Naive thymus-derived CD4-positive, alpha-beta T cell (primary cell): ENCODE measurements around the gene CALN1. TPM values are rescaled to one million over a fixed set of nuclear protein-coding genes. Genes with fewer than 3 reads are reported as not detected.

Experiments used
- ATAC-seq: fragments of 150-1000 bp; cut with Tn5 transposase; 2 replicates; pipeline ENCODE4 v1.10.0; 2021; ENCODE audit warnings: mild to moderate bottlenecking, moderate library complexity
- CTCF ChIA-PET: fragments of 350-600 bp; sonication (Branson Sonifier 250); formaldehyde crosslinking; loops from one replicate; lab custom pipeline; 2021; ENCODE audit warnings: antibody characterized with exemption; lab: Charles Lee
- POLR2A ChIA-PET: fragments of 350-600 bp; sonication (Branson Sonifier 250); formaldehyde crosslinking; loops from one replicate; lab custom pipeline; 2021; ENCODE audit warnings: antibody characterized with exemption, inconsistent platforms; lab: Charles Lee
- DNase-seq, 9 donors: peaks; one replicate each; pipeline versions ENCODE4 v3.0.0 to v3.0.0-alpha.2; 2020 to 2022; ENCODE audit warnings: mixed read lengths in 1 of 9
- H3K27ac ChIP-seq: one replicate; pipeline ENCODE4 v1.7.0; 2013; ENCODE audit warnings: mild to moderate bottlenecking, low read depth, low read length, moderate library complexity
- H3K27me3 ChIP-seq, 2 donors: one replicate each; pipeline ENCODE4 v1.7.0; 2013; ENCODE audit warnings: low read length in 2 of 2, mild to moderate bottlenecking in 2 of 2, moderate library complexity in 2 of 2; ENCODE audit not compliant: control insufficient read depth in 2 of 2, insufficient read depth in 2 of 2
- H3K36me3 ChIP-seq, 3 experiments: 1 replicate in 2 of 3; 2 replicates in 1 of 3; pipeline ENCODE4 v1.7.0; 2013; ENCODE audit warnings: low read length in 3 of 3, mild to moderate bottlenecking in 3 of 3, moderate library complexity in 1 of 3; ENCODE audit not compliant: insufficient read depth in 3 of 3, control insufficient read depth in 2 of 3
- H3K4me1 ChIP-seq, 2 donors: one replicate each; pipeline ENCODE4 v1.7.0; 2013; ENCODE audit warnings: low read length in 2 of 2, mild to moderate bottlenecking in 2 of 2, moderate library complexity in 1 of 2; ENCODE audit not compliant: control insufficient read depth in 2 of 2, insufficient read depth in 2 of 2
- H3K4me3 ChIP-seq: 2 replicates; pipeline ENCODE4 v1.7.0; 2013; ENCODE audit warnings: mild to moderate bottlenecking, low read length
- H3K9me3 ChIP-seq, 3 experiments: 1 replicate in 2 of 3; 2 replicates in 1 of 3; pipeline ENCODE4 v1.7.0; 2013; ENCODE audit warnings: low read length in 3 of 3; ENCODE audit not compliant: control insufficient read depth in 2 of 3
- H3K27ac Mint-ChIP-seq, 9 donors: one replicate each; pipeline ENCODE4 v1.8.0; 2020 to 2022; ENCODE audit warnings: mixed read lengths in 9 of 9, mild to moderate bottlenecking in 8 of 9, moderate library complexity in 5 of 9, inconsistent platforms in 2 of 9
- H3K27me3 Mint-ChIP-seq, 5 donors: one replicate each; pipeline ENCODE4 v1.8.0; 2021 to 2022; ENCODE audit warnings: mixed read lengths in 5 of 5, mild to moderate bottlenecking in 1 of 5
- H3K36me3 Mint-ChIP-seq, 5 donors: one replicate each; pipeline ENCODE4 v1.8.0; 2020 to 2022; ENCODE audit warnings: mixed read lengths in 5 of 5, mild to moderate bottlenecking in 3 of 5, inconsistent platforms in 1 of 5
- H3K4me1 Mint-ChIP-seq, 7 donors: one replicate each; pipeline ENCODE4 v1.8.0; 2020 to 2022; ENCODE audit warnings: mixed read lengths in 7 of 7, mild to moderate bottlenecking in 3 of 7, inconsistent platforms in 1 of 7
- H3K4me3 Mint-ChIP-seq, 10 donors: one replicate each; pipeline ENCODE4 v1.8.0; 2020 to 2022; ENCODE audit warnings: mild to moderate bottlenecking in 10 of 10, mixed read lengths in 10 of 10, moderate library complexity in 6 of 10, inconsistent platforms in 2 of 10
- H3K9me3 Mint-ChIP-seq, 11 donors: one replicate each; pipeline ENCODE4 v1.8.0; 2020 to 2022; ENCODE audit warnings: mixed read lengths in 11 of 11, mild to moderate bottlenecking in 4 of 11, inconsistent platforms in 1 of 11, moderate library complexity in 1 of 11
- intact Hi-C, 2 donors: fragments of 100-400 bp; cut with micrococcal nuclease; formaldehyde crosslinking; loops; one replicate each; pipeline ENCODE4 v1.15.1; 2023
- polyA plus RNA-seq, 2 donors: library from polyadenylated mRNA; unstranded; fragments of 300-500 nt; fragmentation: Illumina TruSeq; gene quantifications; one replicate each; pipeline ENCODE4 v1.2.3, GENCODE V29; 2021
- total RNA-seq, 6 experiments: library from RNA in 5 of 6; stranded (reverse) in 5 of 6; gene quantifications; 1 replicate in 5 of 6; 2 replicates in 1 of 6; pipeline ENCODE4 v1.2.3 and lab custom pipeline; 2021 to 2026

Gene CALN1
- total and polyA plus RNA-seq, 7 experiments from 2014 or later: 0.03 to 0.17 TPM; not detected in 5

DNA sequence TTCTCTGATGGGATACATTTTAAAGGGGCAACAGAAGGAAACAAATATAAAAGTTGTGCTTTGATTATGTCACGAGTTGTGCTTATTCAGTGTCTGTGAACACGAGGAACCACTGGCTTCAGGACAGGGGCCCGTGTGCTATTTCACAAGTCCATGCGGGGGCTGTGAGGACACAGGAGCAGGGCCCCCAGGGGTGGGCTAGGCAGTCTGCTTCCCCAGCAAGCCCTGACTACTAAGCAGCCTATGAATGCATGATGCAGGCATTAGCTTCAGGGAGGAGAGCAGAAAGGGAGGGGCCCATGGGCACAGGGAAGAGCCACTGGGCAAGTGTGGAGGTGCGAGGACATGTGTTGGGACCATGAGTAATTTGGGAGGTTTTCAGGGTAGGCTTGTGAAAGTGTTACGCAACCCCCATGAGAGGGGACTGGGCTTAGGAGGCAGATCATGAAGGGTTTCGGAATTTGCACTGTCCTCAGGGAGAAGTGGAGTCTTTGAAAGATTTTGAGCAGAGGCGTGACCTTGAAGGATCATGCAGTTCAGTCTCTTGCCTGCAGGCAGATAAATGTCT lies 424.9 kb downstream of the CALN1 start:
- H3K9me3 Mint-ChIP-seq: peaks cover 0 to 20% (median 4%) of the 10 kb centered on the region in 11 donors
- Histone ChIP-seq H3K27me3 (no peaks in the 10 kb centered on the region), H3K27ac (no peak overlapping the region), H3K4me3 (no peak overlapping the region), H3K4me1 (no peaks in the 10 kb centered on the region), H3K36me3 (no peaks in the 10 kb centered on the region), H3K9me3 (no peaks in the 10 kb centered on the region)
- H3K4me3 Mint-ChIP-seq: no peak overlapping the region
- H3K36me3 Mint-ChIP-seq: peaks cover 0 to 4% (median 0%) of the 10 kb centered on the region in 5 donors
- no peak for DNase-seq
- H3K27ac Mint-ChIP-seq: peak overlapping the region in 1 of 9 donors; percentile 44
- ChIA-PET POLR2A (no interaction called here), CTCF (no interaction called here)
- no peak for ATAC-seq
- intact Hi-C loops: no loop called here
- H3K4me1 Mint-ChIP-seq: peaks cover 0 to 4% (median 0%) of the 10 kb centered on the region in 7 donors
- H3K27me3 Mint-ChIP-seq: peaks cover 0 to 12% (median 0%) of the 10 kb centered on the region in 5 donors

DNA sequence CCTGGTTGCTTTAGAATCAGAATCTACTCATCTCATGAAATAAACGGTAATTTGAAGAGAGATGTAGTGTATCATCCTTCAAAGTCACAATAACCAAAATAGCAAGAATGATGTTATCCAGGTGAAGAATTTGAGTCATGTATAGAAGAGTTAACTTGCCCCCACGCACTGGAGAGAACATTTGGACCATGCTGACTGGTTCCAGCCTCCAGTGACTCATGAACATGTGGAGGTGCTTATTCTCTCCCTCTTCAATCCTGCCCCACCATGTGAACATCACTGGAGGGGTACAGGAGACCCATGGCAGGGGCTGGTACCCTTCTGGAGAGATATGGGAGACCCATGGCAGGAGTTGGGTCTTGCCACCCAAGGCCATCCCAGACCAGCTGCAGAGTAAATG lies 427.8 kb downstream of the CALN1 start:
- Mint-ChIP-seq H3K36me3 (peaks cover 0 to 4% (median 0%) of the 10 kb centered on the region in 5 donors), H3K9me3 (peaks cover 0 to 16% (median 6%) of the 10 kb centered on the region in 11 donors), H3K27ac (no peak overlapping the region), H3K27me3 (peaks cover 0 to 13% (median 0%) of the 10 kb centered on the region in 5 donors), H3K4me1 (peaks cover 0 to 4% (median 0%) of the 10 kb centered on the region in 7 donors), H3K4me3 (no peak overlapping the region)
- H3K36me3 ChIP-seq: no peaks in the 10 kb centered on the region
- H3K9me3 ChIP-seq: no peaks in the 10 kb centered on the region
- H3K4me1 ChIP-seq: no peaks in the 10 kb centered on the region
- ChIA-PET POLR2A (no interaction called here), CTCF (no interaction called here)
- no peak overlapping the region for H3K27ac ChIP-seq
- H3K4me3 ChIP-seq: no peak overlapping the region
- DNase-seq (no peak), ATAC-seq (no peak)
- H3K27me3 ChIP-seq: no peaks in the 10 kb centered on the region
- intact Hi-C loops: no loop called here

DNA sequence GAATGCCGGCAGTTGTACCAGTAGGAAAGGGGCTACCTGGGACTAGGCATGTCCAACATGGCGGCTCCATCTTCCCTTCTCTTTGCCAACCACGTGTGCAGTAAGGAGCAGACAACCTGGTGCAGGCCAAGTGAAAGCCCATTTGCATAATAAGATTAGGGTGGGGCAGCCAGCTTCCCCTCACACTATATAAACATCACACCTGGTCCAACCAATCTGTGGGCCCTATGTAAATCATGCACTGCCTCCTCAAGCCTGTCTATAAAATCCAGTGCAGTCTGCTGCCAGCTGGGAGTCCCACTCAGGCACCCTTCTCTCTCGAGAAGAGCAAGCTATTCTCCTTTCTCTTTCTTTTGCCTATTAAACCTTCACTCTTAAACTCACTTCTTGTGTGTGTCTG lies 429.3 kb downstream of the CALN1 start:
- no peak overlapping the region for H3K4me3 Mint-ChIP-seq
- DNase-seq (no peak), ATAC-seq (no peak)
- Histone ChIP-seq H3K4me1 (no peaks in the 10 kb centered on the region), H3K4me3 (no peak overlapping the region), H3K27me3 (no peaks in the 10 kb centered on the region), H3K27ac (no peak overlapping the region), H3K36me3 (no peaks in the 10 kb centered on the region), H3K9me3 (no peaks in the 10 kb centered on the region)
- H3K27ac Mint-ChIP-seq: no peak overlapping the region
- ChIA-PET POLR2A (no interaction called here), CTCF (no interaction called here)
- H3K4me1 Mint-ChIP-seq: peaks cover 0 to 2% (median 0%) of the 10 kb centered on the region in 7 donors
- H3K9me3 Mint-ChIP-seq: peaks cover 0 to 19% (median 4%) of the 10 kb centered on the region in 11 donors
- peaks cover 0 to 1% (median 0%) of the 10 kb centered on the region in 5 donors for H3K36me3 Mint-ChIP-seq
- intact Hi-C loops: no loop called here
- H3K27me3 Mint-ChIP-seq: peaks cover 0 to 13% (median 0%) of the 10 kb centered on the region in 5 donors

DNA sequence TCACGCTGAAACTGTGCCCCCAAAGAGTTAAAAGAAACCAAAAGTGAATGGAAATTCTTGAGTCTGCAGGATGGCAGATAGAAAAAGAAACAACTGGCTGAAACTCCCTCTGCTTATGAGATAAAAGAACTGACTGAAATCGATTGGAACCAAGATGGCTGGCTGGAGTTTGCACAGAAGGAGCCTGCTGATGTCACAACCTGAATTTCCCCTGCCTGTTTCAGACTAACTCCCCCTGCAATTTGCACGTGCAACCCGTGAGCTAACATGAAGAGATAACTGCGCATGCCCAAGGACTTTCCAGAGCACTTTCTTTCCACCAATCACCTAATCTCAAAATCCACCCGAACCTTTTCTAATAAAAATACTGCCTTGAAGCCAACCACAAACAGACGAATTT lies 435.5 kb downstream of the CALN1 start:
- CTCF ChIA-PET: no interaction called here
- no peaks in the 10 kb centered on the region for H3K36me3 Mint-ChIP-seq
- Histone ChIP-seq H3K27ac (no peak overlapping the region), H3K4me3 (no peak overlapping the region), H3K9me3 (no peaks in the 10 kb centered on the region), H3K27me3 (no peaks in the 10 kb centered on the region), H3K36me3 (no peaks in the 10 kb centered on the region), H3K4me1 (no peaks in the 10 kb centered on the region)
- H3K27ac Mint-ChIP-seq: peak overlapping the region in 1 of 9 donors; percentile 1
- no peaks in the 10 kb centered on the region for H3K4me1 Mint-ChIP-seq
- DNase-seq: peak in 1 of 9 donors; percentile 7
- no peak for ATAC-seq
- POLR2A ChIA-PET: no interaction called here
- intact Hi-C loops: no loop called here
- H3K27me3 Mint-ChIP-seq: peaks cover 0 to 5% (median 0%) of the 10 kb centered on the region in 5 donors
- H3K9me3 Mint-ChIP-seq: peaks cover 0 to 12% (median 0%) of the 10 kb centered on the region in 11 donors
- H3K4me3 Mint-ChIP-seq: peak overlapping the region in 1 of 10 donors; percentile 8

DNA sequence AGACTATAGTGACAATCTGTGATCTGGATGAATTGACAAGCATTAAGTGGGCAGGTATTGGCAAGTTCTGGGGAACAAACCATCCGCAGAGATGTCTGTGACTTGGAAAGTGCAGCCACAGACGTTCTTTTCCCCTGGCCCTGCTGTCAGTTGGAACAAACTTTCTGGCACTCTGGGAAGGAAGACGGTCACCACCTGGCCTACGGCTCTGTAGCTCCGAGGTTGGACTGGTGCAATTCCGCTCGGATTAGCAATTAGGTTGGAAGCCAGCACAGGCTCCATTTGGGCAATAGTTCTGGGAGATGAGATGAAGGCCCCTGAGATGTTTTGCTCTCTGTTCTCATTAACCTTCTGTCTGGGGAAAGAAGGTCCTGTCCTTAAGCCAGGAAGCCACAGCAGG lies 437.5 kb downstream of the CALN1 start:
- Mint-ChIP-seq H3K36me3 (no peaks in the 10 kb centered on the region), H3K4me1 (no peaks in the 10 kb centered on the region), H3K9me3 (peaks cover 0 to 5% (median 0%) of the 10 kb centered on the region in 11 donors), H3K27ac (no peak overlapping the region), H3K27me3 (no peaks in the 10 kb centered on the region), H3K4me3 (no peak overlapping the region)
- H3K27ac ChIP-seq: no peak overlapping the region
- no peaks in the 10 kb centered on the region for H3K36me3 ChIP-seq
- H3K4me1 ChIP-seq: no peaks in the 10 kb centered on the region
- H3K4me3 ChIP-seq: no peak overlapping the region
- no peaks in the 10 kb centered on the region for H3K9me3 ChIP-seq
- CTCF ChIA-PET: no interaction called here
- no peak for DNase-seq
- intact Hi-C loops: no loop called here
- ATAC-seq: no peak
- POLR2A ChIA-PET: no interaction called here
- H3K27me3 ChIP-seq: no peaks in the 10 kb centered on the region

DNA sequence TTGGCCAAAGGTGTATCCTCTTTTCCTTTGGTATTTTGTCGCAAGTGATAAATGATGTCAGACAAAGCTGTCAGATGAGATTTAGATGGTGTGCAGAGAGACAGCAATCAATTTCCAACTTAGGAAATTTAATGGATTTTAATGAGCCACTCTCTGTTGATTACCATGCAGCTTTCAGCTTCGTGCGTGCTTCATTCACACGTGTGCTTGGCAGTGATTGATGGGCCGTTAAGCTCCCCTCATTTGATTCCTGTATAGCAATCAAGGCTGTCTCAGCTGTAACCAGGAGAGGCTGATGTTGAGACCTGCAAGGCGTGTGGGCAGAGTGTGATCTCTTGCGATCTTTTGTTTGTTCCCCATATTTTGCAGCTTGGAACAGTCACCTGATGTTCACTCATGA lies 439.6 kb downstream of the CALN1 start:
- H3K27me3 ChIP-seq: no peaks in the 10 kb centered on the region
- no peak for ATAC-seq
- H3K9me3 Mint-ChIP-seq: peaks cover 0 to 9% (median 0%) of the 10 kb centered on the region in 11 donors

DNA sequence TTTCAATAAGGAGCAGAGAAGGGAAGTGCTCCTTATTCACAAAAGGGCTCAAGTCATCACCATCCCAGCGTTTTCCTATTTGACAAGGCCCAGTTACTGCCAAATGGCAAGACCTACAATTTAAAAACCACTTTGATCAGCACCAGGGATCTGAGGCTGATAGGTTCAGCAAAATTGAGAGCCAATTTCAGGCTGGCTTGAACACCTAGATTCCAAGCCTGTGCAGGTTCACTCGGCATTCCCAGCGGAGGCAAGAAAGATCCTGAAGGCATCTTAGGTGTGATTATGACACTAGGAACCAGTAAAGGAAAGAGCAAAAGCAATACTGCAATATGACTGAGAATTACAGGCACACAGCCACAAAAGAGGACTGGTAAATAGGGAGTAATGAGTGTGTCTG lies 441.4 kb downstream of the CALN1 start:
- DNase-seq: no peak
- CTCF ChIA-PET: no interaction called here
- Mint-ChIP-seq H3K4me1 (no peaks in the 10 kb centered on the region), H3K36me3 (no peaks in the 10 kb centered on the region), H3K9me3 (peaks cover 0 to 10% (median 0%) of the 10 kb centered on the region in 11 donors), H3K27me3 (no peaks in the 10 kb centered on the region), H3K4me3 (no peak overlapping the region), H3K27ac (no peak overlapping the region)
- no peaks in the 10 kb centered on the region for H3K36me3 ChIP-seq
- intact Hi-C loops: no loop called here
- no peaks in the 10 kb centered on the region for H3K4me1 ChIP-seq
- H3K27me3 ChIP-seq: no peaks in the 10 kb centered on the region
- no peaks in the 10 kb centered on the region for H3K9me3 ChIP-seq
- POLR2A ChIA-PET: no interaction called here
- ATAC-seq: no peak
- H3K27ac ChIP-seq: no peak overlapping the region
- H3K4me3 ChIP-seq: no peak overlapping the region

More for the DNA sequence above, 439.6 kb downstream of the CALN1 start:
- Histone ChIP-seq H3K36me3 (no peaks in the 10 kb centered on the region), H3K9me3 (no peaks in the 10 kb centered on the region), H3K4me3 (no peak overlapping the region), H3K27ac (no peak overlapping the region), H3K4me1 (no peaks in the 10 kb centered on the region)
- no peaks in the 10 kb centered on the region for H3K36me3 Mint-ChIP-seq
- POLR2A ChIA-PET: no interaction called here
- DNase-seq: no peak
- H3K27me3 Mint-ChIP-seq: no peaks in the 10 kb centered on the region
- intact Hi-C loops: no loop called here
- H3K4me1 Mint-ChIP-seq: no peaks in the 10 kb centered on the region
- H3K27ac Mint-ChIP-seq: no peak overlapping the region
- CTCF ChIA-PET: no interaction called here
- H3K4me3 Mint-ChIP-seq: no peak overlapping the region
